Midbrain (tissue), 1 donor: ENCODE measurements around the gene SLC13A5.

Experiments
- DNase-seq: peaks from one replicate; lab custom pipeline; 2025; lab: John Stamatoyannopoulos, UW

The SLC13A5 gene

DNA sequence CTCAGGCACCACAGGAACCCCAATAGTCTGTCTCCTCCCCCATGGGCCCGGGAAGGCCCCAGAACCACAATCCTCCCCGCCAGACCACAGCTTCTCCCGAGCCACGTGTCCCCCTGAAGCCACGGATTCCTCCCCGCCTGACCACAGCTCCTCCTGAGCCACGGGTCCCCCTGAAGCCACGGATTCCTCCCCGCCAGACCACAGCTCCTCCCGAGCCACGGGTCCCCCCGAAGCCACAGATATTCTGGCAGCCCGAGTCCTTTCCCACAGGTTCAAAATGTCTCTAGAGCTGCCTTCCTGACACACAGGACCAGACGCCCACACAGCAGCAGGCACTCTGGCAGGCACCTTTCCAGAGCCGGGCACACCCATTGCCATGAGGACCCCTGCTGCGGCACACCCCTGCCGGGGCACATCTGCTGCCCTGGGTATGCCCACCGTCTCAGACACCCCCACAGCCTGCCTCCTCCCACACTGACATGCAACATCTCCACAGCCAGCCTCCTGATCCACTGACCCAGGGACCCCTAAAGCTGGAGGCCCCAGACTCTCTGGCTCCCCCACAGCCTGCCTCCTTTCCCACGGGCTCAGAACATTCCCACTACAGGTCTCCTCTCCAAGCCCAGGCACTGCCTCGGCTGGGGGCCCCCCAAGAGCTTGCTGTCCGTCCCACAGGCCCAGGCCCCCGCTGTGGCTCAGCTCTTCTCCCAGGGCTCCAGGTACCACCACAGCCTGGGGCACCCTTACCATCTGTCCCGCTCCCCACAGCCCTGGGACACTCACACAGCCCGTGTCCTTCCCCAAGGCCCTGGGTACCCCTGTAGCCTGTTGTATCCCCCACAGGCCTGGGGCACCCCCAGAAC, 74.9 kb downstream of the SLC13A5 start:
- DNase-seq = no peak

DNA sequence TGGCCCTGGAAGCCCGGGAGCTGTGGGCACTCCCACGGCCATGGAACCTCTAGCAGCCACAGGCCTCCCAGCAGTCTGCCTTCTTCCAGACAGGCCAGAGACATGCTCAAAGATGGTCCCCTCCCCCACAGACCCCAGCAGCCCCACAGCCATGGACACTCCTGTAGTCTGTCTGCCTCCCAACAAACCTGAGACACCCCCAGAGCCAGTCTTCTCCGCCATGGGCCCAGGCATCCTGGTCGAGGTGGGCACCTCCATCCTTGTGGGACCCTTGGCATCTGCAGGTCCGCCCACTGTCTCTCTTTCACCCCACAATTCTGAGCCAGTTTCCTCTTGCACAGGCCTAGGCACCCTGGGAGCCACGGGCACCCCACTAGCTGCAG, 75.7 kb downstream of the SLC13A5 start:
- no peak for DNase-seq

DNA sequence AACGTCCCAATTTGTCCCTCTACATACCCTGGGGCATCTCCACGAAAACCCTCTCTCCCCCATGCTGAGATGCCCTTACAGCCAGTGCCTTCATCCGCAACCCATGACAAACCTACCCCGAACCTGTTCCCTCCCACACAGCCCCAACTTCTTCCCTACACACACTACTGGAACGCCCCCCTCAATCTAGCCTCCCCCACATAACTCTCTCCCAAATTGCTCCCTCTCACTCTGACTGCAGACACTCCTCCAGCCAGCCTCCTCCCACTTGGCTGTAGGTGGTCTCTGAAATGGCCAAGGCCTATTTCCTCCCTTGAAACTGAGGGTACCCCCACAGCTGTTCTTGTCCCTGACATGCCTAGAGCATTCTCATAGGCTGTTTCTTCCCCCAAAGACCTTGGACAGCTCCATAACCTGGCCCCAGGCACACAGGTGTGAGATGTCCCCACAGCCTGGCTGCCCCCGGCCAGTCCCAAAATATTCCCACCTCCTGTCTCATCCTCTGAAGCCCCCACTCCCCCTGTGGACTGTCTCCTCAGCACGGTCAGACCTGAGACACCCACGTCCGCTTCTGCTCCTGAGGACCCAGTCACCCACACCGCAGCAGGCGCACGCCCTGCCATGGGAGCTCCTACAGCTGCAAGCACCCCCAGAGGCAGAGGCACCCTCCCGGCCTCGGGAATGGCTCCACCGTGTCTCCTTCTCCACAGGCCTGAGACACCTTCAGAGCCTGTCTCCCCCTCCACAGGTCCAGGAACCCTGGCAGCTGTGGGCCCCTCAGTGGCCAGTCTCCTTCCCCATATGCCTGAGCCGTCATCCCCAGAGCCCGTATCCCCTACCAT, 76.3 kb downstream of the SLC13A5 start:
- DNase-seq = no peak

DNA sequence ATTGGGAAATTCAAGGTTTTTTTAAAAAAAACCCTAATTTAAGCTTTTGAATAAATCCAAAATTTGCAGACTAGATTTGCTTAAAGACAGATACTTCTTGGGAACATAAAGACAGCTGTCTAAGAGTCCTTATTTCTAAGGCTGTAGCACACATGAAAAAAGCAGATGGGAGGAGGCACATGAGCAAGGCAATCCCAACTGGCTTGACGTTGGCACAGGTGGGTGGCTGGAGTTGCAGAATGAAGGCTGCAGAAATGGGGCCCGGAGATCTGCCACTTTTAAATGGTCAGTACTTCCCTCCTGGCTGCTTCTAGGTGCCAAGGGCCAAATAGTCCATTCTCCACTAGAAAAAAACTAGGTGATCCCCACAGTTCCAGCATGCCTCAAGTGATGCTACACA, 77.1 kb downstream of the SLC13A5 start:
- DNase-seq = no peak
